HL-60 (cell line): ENCODE results near the gene OPN1MW3.

Source experiments
- DNase-seq, 2 experiments: peaks; one replicate each; pipeline ENCODE4 v3.0.0-alpha.2; 2010 to 2020; ENCODE audit warnings: low read depth in 1 of 2, low spot score in 1 of 2
- H3K27ac ChIP-seq: fragments of 250-450 bp; sonication (Bioruptor Pico); replicated peaks from 2 replicates; pipeline ENCODE4 v1.5.1; 2020; ENCODE audit warnings: mild to moderate bottlenecking, moderate library complexity
- H3K27me3 ChIP-seq: fragments of 250-450 bp; sonication (Bioruptor Pico); 2 replicates; pipeline ENCODE4 v1.5.1; 2021; ENCODE audit warnings: mild to moderate bottlenecking, moderate library complexity; ENCODE audit not compliant: insufficient read depth, poor library complexity, severe bottlenecking
- H3K4me3 ChIP-seq: replicated peaks from 2 replicates; pipeline ENCODE4 v1.5.1; 2011; ENCODE audit warnings: mild to moderate bottlenecking, control low read depth, low read length; ENCODE audit not compliant: insufficient read depth
- CTCF ChIP-seq: IDR thresholded peaks from one replicate; pipeline ENCODE4 v1.5.1; 2011; ENCODE audit warnings: low read length, control low read depth, inconsistent platforms; ENCODE audit not compliant: insufficient read depth
- GABPA ChIP-seq: IDR thresholded peaks from 2 replicates; pipeline ENCODE4 v1.6.1; 2012; ENCODE audit warnings: low read depth
- POLR2AphosphoS5 ChIP-seq: IDR thresholded peaks from 2 replicates; pipeline ENCODE4 v1.6.1; 2012; ENCODE audit warnings: low read depth
- REST ChIP-seq: IDR thresholded peaks from 2 replicates; pipeline ENCODE4 v1.6.1; 2012; ENCODE audit warnings: low read depth; ENCODE audit not compliant: insufficient replicate concordance
- SPI1 ChIP-seq: IDR thresholded peaks from 2 replicates; pipeline ENCODE4 v1.6.1; 2012; ENCODE audit warnings: low read depth, mild to moderate bottlenecking, borderline replicate concordance

OPN1MW3 gene

GRCh38 chrX:154304846-154305245 lies 47.5 kb downstream of the OPN1MW3 start:
- TF ChIP-seq POLR2AphosphoS5 (no peak), SPI1 (no peak), REST (no peak), CTCF (no peak), GABPA (no peak)
- no peaks in the 10 kb centered on the region for H3K27me3 ChIP-seq
- no peak for DNase-seq
- H3K4me3 ChIP-seq, result no peak overlapping the region
- H3K27ac ChIP-seq, result no peak overlapping the region

GRCh38 chrX:154305541-154306205 lies 48.3 kb downstream of the OPN1MW3 start:
- no peaks in the 10 kb centered on the region for H3K27me3 ChIP-seq
- no peak for DNase-seq
- no peak overlapping the region for H3K27ac ChIP-seq
- no peak for TF ChIP-seq GABPA
- TF ChIP-seq CTCF, result no peak
- no peak for TF ChIP-seq REST
- TF ChIP-seq SPI1, result no peak
- TF ChIP-seq POLR2AphosphoS5, result no peak
- H3K4me3 ChIP-seq, result no peak overlapping the region

GRCh38 chrX:154307202-154307601 lies 49.8 kb downstream of the OPN1MW3 start:
- DNase-seq, result no peak
- no peaks in the 10 kb centered on the region for H3K27me3 ChIP-seq
- no peak for TF ChIP-seq GABPA
- TF ChIP-seq POLR2AphosphoS5, result no peak
- TF ChIP-seq CTCF, result no peak
- H3K4me3 ChIP-seq, result no peak overlapping the region
- no peak overlapping the region for H3K27ac ChIP-seq
